Bronchial epithelial cell (primary cell): ENCODE results near the gene CHMP4A. TPM values are rescaled to one million over a fixed set of nuclear protein-coding genes. Genes with fewer than 3 reads are reported as not detected.

ENCODE experiments used
- DNase-seq: peaks from one replicate; pipeline ENCODE4 v3.0.0-alpha.2; 2010; ENCODE audit warnings: low read depth
- FAIRE-seq: peaks from 2 replicates; lab custom pipeline; 2011; peaks lifted over from hg19 to GRCh38; lab: Jason Lieb, UNC
- H3K27me3 ChIP-seq: 2 replicates; pipeline ENCODE4 v1.5.1; 2011; ENCODE audit warnings: low read length; ENCODE audit not compliant: control insufficient read depth, insufficient read depth
- H3K36me3 ChIP-seq: 2 replicates; pipeline ENCODE4 v1.5.1; 2011; ENCODE audit warnings: low read length; ENCODE audit not compliant: control insufficient read depth, insufficient read depth
- H3K4me3 ChIP-seq: 2 replicates; pipeline ENCODE4 v1.5.1; 2011; ENCODE audit warnings: mild to moderate bottlenecking, low read depth, low read length, control low read depth
- CTCF ChIP-seq: IDR thresholded peaks from 2 replicates; pipeline ENCODE4 v1.5.1; 2011; ENCODE audit warnings: mild to moderate bottlenecking, moderate library complexity, low read length, control low read depth, inconsistent platforms; ENCODE audit not compliant: insufficient read depth, severe bottlenecking
- total RNA-seq: library from RNA; depleted of rRNA; stranded (reverse); fragments of >200 nt; gene quantifications from 2 replicates; pipeline ENCODE4 v1.2.1, GENCODE V29; 2014

Gene CHMP4A
- 48.8 and 69.8 TPM in 2 replicates for total RNA-seq

GRCh38 chr14:24212924-24213865, at the start of gene CHMP4A:
CHMP4A (minus strand) TSS chr14:24213488; CDS start chr14:24213439, 49 bp downstream.
- Histone ChIP-seq H3K27me3 (no peaks in the 10 kb centered on the region), H3K4me3 (peak within 1 kb of the TSS; percentile 69), H3K36me3 (peaks cover 16% of the 10 kb centered on the region)
- DNase-seq (peak; percentile 93), FAIRE-seq (no peak)
- no peak for TF ChIP-seq CTCF

DNA sequence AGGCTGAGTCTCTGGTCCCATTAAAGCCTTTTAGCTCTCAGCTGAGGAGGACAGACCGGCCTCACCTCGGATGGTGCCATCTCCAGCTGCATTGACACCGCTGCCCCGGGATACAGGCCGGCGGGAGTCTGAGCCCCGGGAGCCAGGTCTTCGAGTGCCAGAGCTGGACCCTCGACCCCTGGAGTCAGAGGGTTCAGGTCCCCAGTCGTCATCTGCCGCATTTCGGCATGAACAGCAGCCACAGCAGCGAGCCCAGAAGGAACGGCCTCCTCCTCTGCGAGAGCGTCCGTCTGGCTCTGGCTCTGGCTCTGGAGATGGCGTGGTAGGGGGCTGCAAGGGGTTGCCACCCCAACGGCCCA, 48.7 kb upstream of the CHMP4A start:
- no peak for FAIRE-seq
- DNase-seq = no peak
- Histone ChIP-seq H3K4me3 (peak overlapping the region; percentile 29), H3K36me3 (peaks cover 27% of the 10 kb centered on the region), H3K27me3 (no peaks in the 10 kb centered on the region)
- no peak for TF ChIP-seq CTCF

DNA sequence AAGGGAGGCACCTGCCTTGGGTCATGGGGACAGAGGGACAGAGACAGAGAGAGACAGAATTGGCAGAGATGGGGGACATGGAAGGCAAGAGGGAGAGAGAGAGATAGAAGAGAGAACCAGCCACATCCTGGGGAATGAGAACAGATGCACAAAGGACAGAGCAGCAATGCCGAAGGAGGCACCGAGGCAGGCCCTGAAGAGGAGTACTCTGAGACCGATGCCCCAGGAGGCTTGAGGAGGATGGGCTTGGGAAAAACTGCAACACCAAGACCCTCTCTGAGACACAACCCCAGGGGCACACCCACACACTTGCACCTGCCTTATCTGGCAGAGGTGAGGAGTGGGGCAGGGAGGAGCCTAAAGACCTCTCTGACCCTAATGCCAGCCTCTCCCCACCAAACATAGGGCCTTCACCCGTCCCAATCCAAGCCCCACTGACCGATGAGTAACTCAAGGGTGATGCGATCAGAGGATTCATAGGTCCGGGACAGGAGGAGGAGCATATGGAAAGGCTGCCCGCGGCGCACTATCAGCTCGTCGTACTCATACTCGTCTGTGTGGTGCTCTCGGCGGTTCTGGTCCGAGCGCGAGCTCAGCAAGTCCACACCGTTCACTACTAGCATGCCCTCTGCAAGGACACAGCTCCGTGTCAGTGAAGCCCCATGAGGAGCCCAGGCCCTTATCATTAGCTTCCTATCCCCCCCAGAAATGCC, 48.1 kb upstream of the CHMP4A start:
- no peak for DNase-seq
- no peak for FAIRE-seq
- H3K4me3 ChIP-seq = peak overlapping the region; percentile 29
- no peak for TF ChIP-seq CTCF
- peaks cover 22% of the 10 kb centered on the region for H3K36me3 ChIP-seq
- no peaks in the 10 kb centered on the region for H3K27me3 ChIP-seq

GRCh38 chr14:24260780-24261157, 47.5 kb upstream of the CHMP4A start:
- Histone ChIP-seq H3K27me3 (no peaks in the 10 kb centered on the region), H3K36me3 (peaks cover 20% of the 10 kb centered on the region), H3K4me3 (peak overlapping the region; percentile 29)
- DNase-seq (no peak), FAIRE-seq (no peak)
- no peak for TF ChIP-seq CTCF

GRCh38 chr14:24260026-24260779, 46.9 kb upstream of the CHMP4A start:
- no peak for TF ChIP-seq CTCF
- Histone ChIP-seq H3K27me3 (no peaks in the 10 kb centered on the region), H3K36me3 (peaks cover 25% of the 10 kb centered on the region), H3K4me3 (no peak overlapping the region)
- no peak for FAIRE-seq
- no peak for DNase-seq
